Left ventricle myocardium inferior (tissue), 1 donor: ENCODE data around the gene AREG. TPM values are rescaled to one million over a fixed set of nuclear protein-coding genes. Genes with fewer than 3 reads are reported as not detected.

ENCODE experiments used
- DNase-seq: peaks from one replicate; pipeline ENCODE4 v3.0.0-alpha.2; 2020
- H3K27ac ChIP-seq: fragments of 200-600 bp; replicated peaks from 2 replicates; pipeline ENCODE4 v1.8.0; 2021
- H3K27me3 ChIP-seq: fragments of 200-600 bp; 2 replicates; pipeline ENCODE4 v1.8.0; 2021; ENCODE audit warnings: low read depth
- H3K36me3 ChIP-seq: fragments of 200-600 bp; 2 replicates; pipeline ENCODE4 v1.8.0; 2021
- H3K4me1 ChIP-seq: fragments of 200-600 bp; 2 replicates; pipeline ENCODE4 v1.8.0; 2021
- H3K4me3 ChIP-seq: fragments of 200-600 bp; 2 replicates; pipeline ENCODE4 v1.8.0; 2021; ENCODE audit warnings: mild to moderate bottlenecking, moderate library complexity
- H3K9me3 ChIP-seq: fragments of 200-600 bp; replicated peaks from 2 replicates; pipeline ENCODE4 v1.8.0; 2021
- intact Hi-C: fragments of 100-400 bp; cut with micrococcal nuclease; formaldehyde crosslinking; loops from one replicate; pipeline ENCODE4 v1.11.0; 2022
- total RNA-seq: library from RNA; stranded (reverse); fragmentation: NEBNext Ultra II Directional; extraction: Animal tissue kit (Norgen Biotek cat#: 25700); gene quantifications from one replicate; pipeline ENCODE4 v1.2.1, GENCODE V29; 2021
- TF ChIP-seq, protein P1 (sequence below): fragments of 200-600 bp; IDR thresholded peaks from 2 replicates; pipeline ENCODE4 v1.8.0; 2021; ENCODE audit warnings: antibody characterized with exemption, mild to moderate bottlenecking, borderline replicate concordance
- donor health status: DM: no; HTN: yes; CAD: no; lungs with severe emphysema.

The AREG gene
- total RNA-seq, 1 donor from 2014 or later: 0.55 TPM

GRCh38 chr4:74499986-74500781, 55.2 kb downstream of the AREG start:
- intact Hi-C loops: no loop called here
- TF ChIP-seq, protein P1, sequence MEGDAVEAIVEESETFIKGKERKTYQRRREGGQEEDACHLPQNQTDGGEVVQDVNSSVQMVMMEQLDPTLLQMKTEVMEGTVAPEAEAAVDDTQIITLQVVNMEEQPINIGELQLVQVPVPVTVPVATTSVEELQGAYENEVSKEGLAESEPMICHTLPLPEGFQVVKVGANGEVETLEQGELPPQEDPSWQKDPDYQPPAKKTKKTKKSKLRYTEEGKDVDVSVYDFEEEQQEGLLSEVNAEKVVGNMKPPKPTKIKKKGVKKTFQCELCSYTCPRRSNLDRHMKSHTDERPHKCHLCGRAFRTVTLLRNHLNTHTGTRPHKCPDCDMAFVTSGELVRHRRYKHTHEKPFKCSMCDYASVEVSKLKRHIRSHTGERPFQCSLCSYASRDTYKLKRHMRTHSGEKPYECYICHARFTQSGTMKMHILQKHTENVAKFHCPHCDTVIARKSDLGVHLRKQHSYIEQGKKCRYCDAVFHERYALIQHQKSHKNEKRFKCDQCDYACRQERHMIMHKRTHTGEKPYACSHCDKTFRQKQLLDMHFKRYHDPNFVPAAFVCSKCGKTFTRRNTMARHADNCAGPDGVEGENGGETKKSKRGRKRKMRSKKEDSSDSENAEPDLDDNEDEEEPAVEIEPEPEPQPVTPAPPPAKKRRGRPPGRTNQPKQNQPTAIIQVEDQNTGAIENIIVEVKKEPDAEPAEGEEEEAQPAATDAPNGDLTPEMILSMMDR: no peak
- no peaks in the 10 kb centered on the region for H3K27me3 ChIP-seq
- no peak overlapping the region for H3K4me3 ChIP-seq
- peaks cover 14% of the 10 kb centered on the region for H3K9me3 ChIP-seq
- no peaks in the 10 kb centered on the region for H3K36me3 ChIP-seq
- no peak for DNase-seq
- peaks cover under 1% of the 10 kb centered on the region for H3K4me1 ChIP-seq
- H3K27ac ChIP-seq: no peak overlapping the region

DNA sequence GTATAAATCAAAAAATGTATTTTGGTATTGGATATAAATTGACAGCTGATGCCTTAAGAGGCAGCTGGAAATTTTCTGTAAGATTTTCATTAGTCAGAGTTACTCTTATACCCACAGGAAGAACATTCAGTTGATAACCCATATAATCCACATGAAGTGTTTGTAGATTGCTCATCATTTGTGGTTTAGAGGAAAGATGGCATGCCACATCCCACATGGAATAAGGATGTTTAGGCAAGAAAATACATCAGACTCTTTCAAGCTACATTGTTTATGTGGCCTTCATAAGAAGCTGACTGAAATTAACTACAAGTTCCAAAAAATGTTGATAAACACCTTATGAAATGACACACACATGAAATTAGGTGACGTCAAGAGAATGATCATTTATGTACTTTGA, 56.6 kb downstream of the AREG start:
- peaks cover 14% of the 10 kb centered on the region for H3K9me3 ChIP-seq
- peaks cover 7% of the 10 kb centered on the region for H3K4me1 ChIP-seq
- H3K36me3 ChIP-seq: no peaks in the 10 kb centered on the region
- no peak for DNase-seq
- TF ChIP-seq, protein P1: no peak
- no peaks in the 10 kb centered on the region for H3K27me3 ChIP-seq
- intact Hi-C loops: no loop called here
- H3K4me3 ChIP-seq: no peak overlapping the region
- H3K27ac ChIP-seq: no peak overlapping the region

DNA sequence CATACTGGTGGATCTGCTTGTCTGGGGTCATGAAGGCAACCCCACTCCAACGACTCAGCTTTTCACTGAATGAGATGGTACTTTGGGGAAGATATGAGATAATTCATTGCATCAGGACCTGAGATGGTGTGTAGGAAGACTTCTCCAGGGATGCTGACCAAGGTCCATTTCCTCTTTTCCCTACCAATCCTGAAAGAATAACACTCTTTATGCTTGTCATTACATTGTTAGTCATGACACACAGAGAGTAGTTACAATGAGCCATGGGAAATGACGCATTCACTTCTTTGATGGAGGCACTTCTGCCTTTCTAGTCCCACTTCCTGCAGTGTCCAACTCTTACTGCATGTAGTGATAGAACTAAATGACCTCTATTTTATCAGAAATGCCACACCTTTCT, 58.6 kb downstream of the AREG start:
- Histone ChIP-seq H3K4me1 (peaks cover 7% of the 10 kb centered on the region), H3K4me3 (no peak overlapping the region), H3K27ac (no peak overlapping the region), H3K36me3 (no peaks in the 10 kb centered on the region), H3K9me3 (peaks cover 20% of the 10 kb centered on the region), H3K27me3 (no peaks in the 10 kb centered on the region)
- TF ChIP-seq, protein P1: no peak
- intact Hi-C loops: no loop called here
- no peak for DNase-seq

DNA sequence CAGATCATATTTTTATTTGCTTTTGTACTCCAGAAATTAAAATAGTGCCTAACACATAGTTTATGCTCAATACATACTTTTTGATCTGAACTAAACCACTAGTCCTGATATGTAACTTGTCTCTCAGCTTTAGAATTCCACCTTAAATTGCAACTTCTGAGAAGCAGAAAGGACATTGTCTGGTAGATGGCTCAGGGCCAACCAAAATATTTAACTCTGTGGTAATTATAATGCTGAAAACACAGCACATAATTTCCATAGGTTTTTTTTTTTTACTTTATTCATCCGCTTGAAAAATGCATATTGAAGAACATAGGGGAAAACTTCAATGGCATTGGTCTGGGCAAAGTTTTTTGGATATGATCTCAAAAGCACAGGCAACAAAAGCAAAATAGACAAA, 59.3 kb downstream of the AREG start:
- TF ChIP-seq, protein P1: no peak
- intact Hi-C loops: no loop called here
- no peaks in the 10 kb centered on the region for H3K36me3 ChIP-seq
- DNase-seq: no peak
- H3K27me3 ChIP-seq: no peaks in the 10 kb centered on the region
- H3K4me3 ChIP-seq: no peak overlapping the region
- no peak overlapping the region for H3K27ac ChIP-seq
- H3K9me3 ChIP-seq: peaks cover 14% of the 10 kb centered on the region
- peaks cover 7% of the 10 kb centered on the region for H3K4me1 ChIP-seq

Other genes starting within 250 kb of the AREG start
- not detected for gene EPGN, start 136.7 kb upstream of the AREG start, total RNA-seq
- not detected for gene EREG, start 80.0 kb upstream of the AREG start, total RNA-seq